Measurements from ENCODE around the gene AKAP7.
"Not testable (repeated sequence)": the region's sequence is repeated elsewhere in the genome, so short reads cannot be mapped to it uniquely, and the experiment has no call there.

Gene AKAP7

GRCh38 chr6:131300826-131301225, 165.6 kb downstream of the AKAP7 start:
- DNase-seq, result not testable (repeated sequence)

GRCh38 chr6:131303338-131303930, 168.2 kb downstream of the AKAP7 start:
- DNase-seq, result no peak

GRCh38 chr6:131305037-131305850, 170.0 kb downstream of the AKAP7 start:
- no peak for DNase-seq

GRCh38 chr6:131309437-131309836, 174.2 kb downstream of the AKAP7 start:
- DNase-seq, result no peak

DNA sequence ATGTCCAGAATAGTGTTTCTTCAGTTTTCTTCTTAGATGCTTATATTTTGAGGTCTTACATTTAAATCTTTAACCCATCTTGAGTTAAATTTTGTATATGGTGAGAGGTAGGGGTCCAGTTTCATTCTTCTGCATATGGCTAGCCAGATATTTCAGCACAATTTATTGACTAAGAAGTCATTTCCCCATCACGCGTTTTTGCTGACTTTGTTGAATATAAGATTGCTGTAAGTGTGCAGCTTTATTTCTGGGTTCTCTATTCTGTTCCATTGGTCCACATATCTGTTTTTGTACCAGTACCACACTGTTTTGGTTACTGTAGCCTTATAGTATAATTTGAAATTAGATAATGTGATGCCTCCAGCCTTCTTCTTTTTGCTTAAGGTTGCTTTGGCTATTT, 179.6 kb downstream of the AKAP7 start:
- no peak for DNase-seq

DNA sequence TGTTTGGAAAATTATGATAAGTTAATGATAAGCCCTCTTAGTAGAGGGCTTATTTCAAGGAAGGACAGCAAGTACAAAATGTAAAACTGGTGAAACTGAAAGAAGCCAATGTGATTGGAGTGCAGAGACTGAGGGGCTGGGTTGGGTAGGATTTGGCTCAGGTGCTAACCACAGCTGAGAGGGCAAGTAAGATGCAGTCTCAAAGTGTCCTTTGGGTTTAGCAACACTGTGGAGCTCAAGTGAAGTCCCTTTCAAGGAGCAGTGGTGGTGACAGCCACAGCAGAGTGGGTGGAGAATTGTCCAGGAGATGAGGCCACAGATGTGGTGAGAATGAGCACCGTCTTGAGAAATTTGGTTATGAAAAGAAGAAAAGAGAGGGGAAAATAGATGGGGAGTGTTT, 181.4 kb downstream of the AKAP7 start:
- DNase-seq, result no peak

DNA sequence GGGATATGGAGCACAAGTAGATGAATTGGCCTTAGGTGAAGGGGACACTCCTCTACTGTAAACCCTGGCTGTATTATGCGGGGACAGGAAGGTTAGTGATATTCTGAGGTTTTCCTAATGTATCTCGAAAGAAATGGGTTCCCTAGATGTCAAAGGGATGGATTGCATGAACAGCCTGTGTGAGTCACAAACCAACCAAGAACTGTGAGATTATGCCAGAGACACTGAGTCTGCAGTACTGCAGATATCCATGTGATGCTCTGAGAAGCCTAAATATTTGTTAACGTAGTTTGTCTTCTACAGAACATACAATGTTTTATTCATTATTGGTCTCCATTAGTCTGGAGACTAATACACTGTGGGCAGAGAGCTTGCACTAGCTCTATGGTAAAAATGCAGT, 182.2 kb downstream of the AKAP7 start:
- no peak for DNase-seq

GRCh38 chr6:131321589-131321988, 186.3 kb downstream of the AKAP7 start:
- DNase-seq, result no peak

- DNase-seq, result no peak
These were observed 186.9 kb downstream of the AKAP7 start for GRCh38 chr6:131322125-131322524.

GRCh38 chr6:131325669-131326068, 190.4 kb downstream of the AKAP7 start:
- not testable (repeated sequence) for DNase-seq

GRCh38 chr6:131328727-131329126, 193.5 kb downstream of the AKAP7 start:
- not testable (repeated sequence) for DNase-seq

- DNase-seq, result no peak
These were observed 195.9 kb downstream of the AKAP7 start for GRCh38 chr6:131331151-131331550.

- DNase-seq, result no peak
These were observed 196.9 kb downstream of the AKAP7 start for GRCh38 chr6:131331873-131332781.

All from suppressor macrophage treated with lipopolysaccharide for 4 hours (primary cell).